Stomach (tissue), 4 donors: Measurements from ENCODE around the gene PLXNA1.

ENCODE experiments used
- POLR2A ChIP-seq, 4 donors: fragments of 450-650 bp; IDR thresholded peaks; one replicate each; pipeline ENCODE4 v1.6.1; 2016; ENCODE audit warnings: antibody characterized with exemption in 4 of 4, control low read depth in 2 of 4, mild to moderate bottlenecking in 1 of 4, moderate library complexity in 1 of 4
- TF ChIP-seq, protein P1 (sequence below), 7 experiments: fragments of 450-650 bp in 4 of 7; fragments of 200-600 bp in 3 of 7; sonication (generic) in 3 of 7; IDR thresholded peaks; one replicate each; pipeline ENCODE4 v1.5.1; 2016 to 2019; ENCODE audit warnings: antibody characterized with exemption in 7 of 7, control low read depth in 2 of 7, mild to moderate bottlenecking in 1 of 7

DNA sequence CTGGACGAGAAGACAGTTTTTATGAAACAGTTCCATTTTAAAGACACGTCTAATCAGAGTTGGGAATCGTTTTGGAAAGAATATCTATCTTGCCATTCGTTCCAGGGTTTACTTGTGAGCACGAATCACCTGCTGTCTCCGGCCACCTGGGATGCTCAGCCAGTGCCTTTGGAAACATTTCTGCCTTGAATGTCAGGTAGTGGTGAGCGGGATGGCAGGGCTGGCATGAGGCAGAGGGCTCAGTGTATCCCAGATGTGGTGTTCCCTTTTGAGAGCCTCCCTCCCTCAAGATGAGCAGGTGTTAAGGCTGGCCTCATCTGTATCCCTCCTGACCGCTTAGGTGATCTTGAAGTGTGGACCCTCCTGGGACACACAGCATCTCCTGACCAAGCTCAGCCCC lies 47.9 kb upstream of the PLXNA1 start:
- TF ChIP-seq POLR2A (IDR thresholded peaks at IDR 0.05) = no peak
- TF ChIP-seq, protein P1, sequence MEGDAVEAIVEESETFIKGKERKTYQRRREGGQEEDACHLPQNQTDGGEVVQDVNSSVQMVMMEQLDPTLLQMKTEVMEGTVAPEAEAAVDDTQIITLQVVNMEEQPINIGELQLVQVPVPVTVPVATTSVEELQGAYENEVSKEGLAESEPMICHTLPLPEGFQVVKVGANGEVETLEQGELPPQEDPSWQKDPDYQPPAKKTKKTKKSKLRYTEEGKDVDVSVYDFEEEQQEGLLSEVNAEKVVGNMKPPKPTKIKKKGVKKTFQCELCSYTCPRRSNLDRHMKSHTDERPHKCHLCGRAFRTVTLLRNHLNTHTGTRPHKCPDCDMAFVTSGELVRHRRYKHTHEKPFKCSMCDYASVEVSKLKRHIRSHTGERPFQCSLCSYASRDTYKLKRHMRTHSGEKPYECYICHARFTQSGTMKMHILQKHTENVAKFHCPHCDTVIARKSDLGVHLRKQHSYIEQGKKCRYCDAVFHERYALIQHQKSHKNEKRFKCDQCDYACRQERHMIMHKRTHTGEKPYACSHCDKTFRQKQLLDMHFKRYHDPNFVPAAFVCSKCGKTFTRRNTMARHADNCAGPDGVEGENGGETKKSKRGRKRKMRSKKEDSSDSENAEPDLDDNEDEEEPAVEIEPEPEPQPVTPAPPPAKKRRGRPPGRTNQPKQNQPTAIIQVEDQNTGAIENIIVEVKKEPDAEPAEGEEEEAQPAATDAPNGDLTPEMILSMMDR (IDR thresholded peaks at IDR 0.05) = no peak
